CD14-positive monocyte (primary cell): ENCODE data around the gene HOXA5. TPM values are rescaled to one million over a fixed set of nuclear protein-coding genes. Genes with fewer than 3 reads are reported as not detected.

Experiments
- DNase-seq, 3 donors: peaks; one replicate each; pipeline ENCODE4 v3.0.0-alpha.2; 2011 to 2022
- H2AFZ ChIP-seq: 2 replicates; pipeline ENCODE4 v1.6.0; 2012; ENCODE audit warnings: mild to moderate bottlenecking, low read depth, low read length, inconsistent platforms; ENCODE audit not compliant: insufficient read depth, poor library complexity, severe bottlenecking
- H3K27ac ChIP-seq, 2 donors: 1 replicate in 1 of 2; 2 replicates in 1 of 2; pipeline ENCODE4 v1.5.1; 2012 to 2013; ENCODE audit warnings: low read length in 2 of 2, control low read depth in 1 of 2, inconsistent platforms in 1 of 2, low read depth in 1 of 2, mild to moderate bottlenecking in 1 of 2
- H3K27me3 ChIP-seq, 2 donors: one replicate each; pipeline versions ENCODE4 v1.6.0 to v1.6.1; 2011 to 2013; ENCODE audit warnings: low read length in 2 of 2; ENCODE audit not compliant: control insufficient read depth in 2 of 2, insufficient read depth in 2 of 2
- H3K36me3 ChIP-seq, 2 donors: replicated peaks in 1 of 2; 1 replicate in 1 of 2; 2 replicates in 1 of 2; pipeline versions ENCODE4 v1.5.1 to v1.6.1; 2012 to 2013; ENCODE audit warnings: low read length in 2 of 2, control low read depth in 1 of 2, inconsistent platforms in 1 of 2, mild to moderate bottlenecking in 1 of 2; ENCODE audit not compliant: insufficient read depth in 2 of 2, control insufficient read depth in 1 of 2
- H3K4me1 ChIP-seq, 2 donors: 1 replicate in 1 of 2; 2 replicates in 1 of 2; pipeline versions ENCODE4 v1.5.1 to v1.6.1; 2012 to 2013; ENCODE audit warnings: low read length in 2 of 2, control low read depth in 1 of 2, inconsistent platforms in 1 of 2, mild to moderate bottlenecking in 1 of 2, moderate library complexity in 1 of 2; ENCODE audit not compliant: insufficient read depth in 2 of 2, control insufficient read depth in 1 of 2
- H3K4me2 ChIP-seq: replicated peaks from 2 replicates; pipeline ENCODE3; 2012; ENCODE audit warnings: low read length, moderate library complexity, mild to moderate bottlenecking; ENCODE audit not compliant: poor library complexity, severe bottlenecking; ENCODE audit errors: extremely low read depth
- H3K4me3 ChIP-seq, 3 experiments: fragments of 200-600 bp in 1 of 3; sonication (generic) in 1 of 3; replicated peaks in 1 of 3; 1 replicate in 2 of 3; 2 replicates in 1 of 3; pipeline ENCODE4 v1.5.1; 2011 to 2013; ENCODE audit warnings: low read length in 3 of 3, mild to moderate bottlenecking in 3 of 3, control low read depth in 2 of 3, low read depth in 2 of 3, inconsistent platforms in 1 of 3, moderate library complexity in 1 of 3
- H3K79me2 ChIP-seq: 2 replicates; pipeline ENCODE4 v1.6.0; 2012; ENCODE audit warnings: mild to moderate bottlenecking, control low read depth, inconsistent platforms, low read length, moderate library complexity; ENCODE audit not compliant: insufficient read depth
- H3K9ac ChIP-seq: 2 replicates; pipeline ENCODE4 v1.6.0; 2017; ENCODE audit warnings: low read length, mild to moderate bottlenecking; ENCODE audit not compliant: insufficient read depth, poor library complexity, severe bottlenecking
- H3K9me3 ChIP-seq, 2 donors: replicated peaks in 1 of 2; 1 replicate in 1 of 2; 2 replicates in 1 of 2; pipeline versions ENCODE4 v1.5.1 to v1.6.1; 2012 to 2013; ENCODE audit warnings: low read length in 2 of 2, control low read depth in 1 of 2; ENCODE audit not compliant: control insufficient read depth in 1 of 2, insufficient read depth in 1 of 2
- H4K20me1 ChIP-seq: 2 replicates; pipeline ENCODE4 v1.6.0; 2012; ENCODE audit warnings: mild to moderate bottlenecking, low read length, control low read depth, moderate library complexity; ENCODE audit not compliant: insufficient read depth
- H3K27ac Mint-ChIP-seq, 7 donors: one replicate each; pipeline ENCODE4 v1.8.0; 2020; ENCODE audit warnings: mild to moderate bottlenecking in 7 of 7, mixed read lengths in 7 of 7, moderate library complexity in 6 of 7, inconsistent platforms in 2 of 7
- H3K27me3 Mint-ChIP-seq, 3 donors: one replicate each; pipeline ENCODE4 v1.8.0; 2021 to 2022; ENCODE audit warnings: low read depth in 3 of 3, mild to moderate bottlenecking in 3 of 3, mixed read lengths in 3 of 3, moderate library complexity in 3 of 3, inconsistent platforms in 1 of 3
- H3K36me3 Mint-ChIP-seq, 2 donors: one replicate each; pipeline ENCODE4 v1.8.0; 2020; ENCODE audit warnings: mixed read lengths in 2 of 2, inconsistent platforms in 1 of 2, mild to moderate bottlenecking in 1 of 2
- H3K4me1 Mint-ChIP-seq: one replicate; pipeline ENCODE4 v1.8.0; 2020; ENCODE audit warnings: mild to moderate bottlenecking, mixed read lengths
- H3K4me3 Mint-ChIP-seq, 2 donors: one replicate each; pipeline ENCODE4 v1.8.0; 2020; ENCODE audit warnings: mild to moderate bottlenecking in 2 of 2, mixed read lengths in 2 of 2, moderate library complexity in 1 of 2
- H3K9me3 Mint-ChIP-seq, 7 donors: one replicate each; pipeline ENCODE4 v1.8.0; 2020 to 2022; ENCODE audit warnings: mixed read lengths in 7 of 7, mild to moderate bottlenecking in 6 of 7, moderate library complexity in 6 of 7, inconsistent platforms in 2 of 7
- CTCF ChIP-seq: fragments of 200-600 bp; IDR thresholded peaks from one replicate; pipeline ENCODE4 v1.8.0; 2022; ENCODE audit warnings: antibody characterized with exemption, mild to moderate bottlenecking
- WGBS: methylation state at CpG from one replicate; pipeline ENCODE4 v1.1.5; 2013; ENCODE audit warnings: missing lambda C conversion rate; ENCODE audit not compliant: insufficient coverage; 5-methylcytosine and 5-hydroxymethylcytosine counted together
- intact Hi-C, 2 donors: fragments of 100-400 bp; cut with micrococcal nuclease; formaldehyde crosslinking; loops; one replicate each; pipeline versions ENCODE4 v1.15.0 to v1.15.1; 2023
- polyA plus RNA-seq, 3 donors: library from polyadenylated mRNA; depleted of rRNA in 1 of 3; unstranded in 2 of 3; stranded (reverse) in 1 of 3; fragments of 300-500 nt in 2 of 3; fragments of >200 nt in 1 of 3; fragmentation: Illumina TruSeq in 2 of 3; gene quantifications; 1 replicate in 2 of 3; 2 replicates in 1 of 3; pipeline ENCODE4 v1.2.3, GENCODE V29; 2012 to 2021

HOXA5 gene
- polyA plus RNA-seq, 3 donors: 0.85 to 3.0 (median 1.8) TPM

- intact Hi-C loops: no loop called here
- peaks cover 0 to 2% of the 10 kb centered on the region in 2 donors for H3K36me3 Mint-ChIP-seq
- no peaks in the 10 kb centered on the region for H3K36me3 ChIP-seq
- no peak overlapping the region for H3K4me3 ChIP-seq
- no peak for DNase-seq
- WGBS: no CpG with 5 or more reads among the region's 1 CpG
- H3K27ac Mint-ChIP-seq: no peak overlapping the region
- no peaks in the 10 kb centered on the region for H3K9me3 ChIP-seq
- peaks cover 16 to 28% of the 10 kb centered on the region in 2 donors for H3K4me1 ChIP-seq
- TF ChIP-seq CTCF: no peak
- H3K27ac ChIP-seq: no peak overlapping the region
- peaks cover 35% of the 10 kb centered on the region for H3K4me1 Mint-ChIP-seq
- peaks cover 16 to 38% (median 18%) of the 10 kb centered on the region in 3 donors for H3K27me3 Mint-ChIP-seq
- H3K4me2 ChIP-seq: no peak overlapping the region
- H3K79me2 ChIP-seq: no peaks in the 10 kb centered on the region
- H2AFZ ChIP-seq: no peak overlapping the region
- no peak overlapping the region for H3K4me3 Mint-ChIP-seq
- peaks cover 3 to 14% (median 5%) of the 10 kb centered on the region in 7 donors for H3K9me3 Mint-ChIP-seq
- no peak overlapping the region for H3K9ac ChIP-seq
- no peaks in the 10 kb centered on the region for H4K20me1 ChIP-seq
- peaks cover 12 to 36% of the 10 kb centered on the region in 2 donors for H3K27me3 ChIP-seq
Observed at GRCh38 chr7:27138472-27138871, 5.0 kb downstream of the HOXA5 start.

GRCh38 chr7:27137640-27138315 is 5.7 kb downstream of the HOXA5 start:
- Histone ChIP-seq H3K36me3 (no peaks in the 10 kb centered on the region), H3K9me3 (no peaks in the 10 kb centered on the region), H3K27me3 (peaks cover 12 to 36% of the 10 kb centered on the region in 2 donors), H3K9ac (no peak overlapping the region), H3K4me2 (no peak overlapping the region), H3K27ac (no peak overlapping the region), H3K4me3 (no peak overlapping the region), H2AFZ (no peak overlapping the region), H3K4me1 (peaks cover 16 to 28% of the 10 kb centered on the region in 2 donors), H4K20me1 (no peaks in the 10 kb centered on the region), H3K79me2 (no peaks in the 10 kb centered on the region)
- Mint-ChIP-seq H3K9me3 (peaks cover 1 to 13% (median 3%) of the 10 kb centered on the region in 7 donors), H3K4me3 (peak overlapping the region in 1 of 2 donors; percentile 12), H3K27ac (no peak overlapping the region), H3K36me3 (peaks cover 0 to 2% of the 10 kb centered on the region in 2 donors), H3K4me1 (peaks cover 35% of the 10 kb centered on the region), H3K27me3 (peaks cover 14 to 35% (median 17%) of the 10 kb centered on the region in 3 donors)
- DNase-seq: no peak
- intact Hi-C loops: no loop called here
- no CpG with 5 or more reads among the region's 2 CpGs for WGBS
- TF ChIP-seq CTCF: no peak
